ENCODE measurements around the gene RNPEP. TPM values are rescaled to one million over a fixed set of nuclear protein-coding genes. Genes with fewer than 3 reads are reported as not detected.
A peak's percentile ranks its signal among the peaks of the same experiment; 100 is the strongest.
"Not testable (repeated sequence)": the region's sequence is repeated elsewhere in the genome, so short reads cannot be mapped to it uniquely, and the experiment has no call there.

RNPEP gene
- total and polyA plus RNA-seq, 7 donors = 23.9 to 86.5 (median 38.5) TPM

- Histone ChIP-seq H3K9me3 (no peaks in the 10 kb centered on the region), H3K27me3 (no peaks in the 10 kb centered on the region), H3K4me1 (peaks cover 0 to 21% (median 15%) of the 10 kb centered on the region in 4 donors), H3K36me3 (peaks cover 10 to 36% (median 17%) of the 10 kb centered on the region in 4 donors), H3K4me3 (peak overlapping the region; percentile 75 to 92 (median 88)), H3K27ac (peak overlapping the region; percentile 85 to 92 (median 90))
- TF ChIP-seq POLR2AphosphoS5 (IDR thresholded peaks at IDR 0.05) (no peak), EP300 (IDR thresholded peaks at IDR 0.05) (no peak)
- TF ChIP-seq, protein P1, sequence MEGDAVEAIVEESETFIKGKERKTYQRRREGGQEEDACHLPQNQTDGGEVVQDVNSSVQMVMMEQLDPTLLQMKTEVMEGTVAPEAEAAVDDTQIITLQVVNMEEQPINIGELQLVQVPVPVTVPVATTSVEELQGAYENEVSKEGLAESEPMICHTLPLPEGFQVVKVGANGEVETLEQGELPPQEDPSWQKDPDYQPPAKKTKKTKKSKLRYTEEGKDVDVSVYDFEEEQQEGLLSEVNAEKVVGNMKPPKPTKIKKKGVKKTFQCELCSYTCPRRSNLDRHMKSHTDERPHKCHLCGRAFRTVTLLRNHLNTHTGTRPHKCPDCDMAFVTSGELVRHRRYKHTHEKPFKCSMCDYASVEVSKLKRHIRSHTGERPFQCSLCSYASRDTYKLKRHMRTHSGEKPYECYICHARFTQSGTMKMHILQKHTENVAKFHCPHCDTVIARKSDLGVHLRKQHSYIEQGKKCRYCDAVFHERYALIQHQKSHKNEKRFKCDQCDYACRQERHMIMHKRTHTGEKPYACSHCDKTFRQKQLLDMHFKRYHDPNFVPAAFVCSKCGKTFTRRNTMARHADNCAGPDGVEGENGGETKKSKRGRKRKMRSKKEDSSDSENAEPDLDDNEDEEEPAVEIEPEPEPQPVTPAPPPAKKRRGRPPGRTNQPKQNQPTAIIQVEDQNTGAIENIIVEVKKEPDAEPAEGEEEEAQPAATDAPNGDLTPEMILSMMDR (IDR thresholded peaks at IDR 0.05) = no peak
- WGBS, 2 donors = 1% methylated on average over 17 of the region's 17 CpGs
- intact Hi-C loops (cut with DNase I) = no loop called here
- DNase-seq = no peak
Measured at GRCh38 chr1:201955729-201956143, 26.7 kb upstream of the RNPEP start.

DNA sequence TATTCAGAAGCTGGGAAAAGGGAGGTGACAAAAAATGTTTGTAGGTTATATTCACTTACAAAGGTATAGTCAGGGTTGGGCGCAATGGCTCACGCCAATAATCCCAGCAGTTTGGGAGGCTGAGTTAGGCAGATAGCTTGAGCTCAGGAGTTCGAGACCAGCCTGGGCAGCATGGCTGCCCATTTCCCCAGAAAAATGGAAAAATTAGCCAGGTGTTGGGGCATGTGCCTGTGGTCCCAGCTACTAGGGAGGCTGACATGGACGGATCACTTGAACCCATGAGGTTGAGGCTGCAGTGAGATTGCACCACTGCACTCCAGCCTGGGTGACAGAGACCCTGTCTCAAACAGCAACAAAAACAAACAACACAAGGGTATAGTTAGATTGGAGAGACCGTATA lies 24.1 kb upstream of the RNPEP start:
- no peak for TF ChIP-seq POLR2AphosphoS5 (IDR thresholded peaks at IDR 0.05)
- TF ChIP-seq, protein P1 (IDR thresholded peaks at IDR 0.05) = no peak
- TF ChIP-seq POLR2A (IDR thresholded peaks at IDR 0.05) = no peak
- TF ChIP-seq EP300 (IDR thresholded peaks at IDR 0.05) = no peak
- intact Hi-C loops (cut with DNase I) = no loop called here
- H3K36me3 ChIP-seq = peaks cover 10 to 62% (median 34%) of the 10 kb centered on the region in 4 donors
- no peak overlapping the region for H3K27ac ChIP-seq
- peaks cover 0 to 21% (median 15%) of the 10 kb centered on the region in 4 donors for H3K4me1 ChIP-seq
- no peak for DNase-seq
- no peak overlapping the region for H3K4me3 ChIP-seq
- no peaks in the 10 kb centered on the region for H3K27me3 ChIP-seq
- no peaks in the 10 kb centered on the region for H3K9me3 ChIP-seq
- WGBS, 2 donors = 87% methylated on average over 5 of the region's 5 CpGs

DNA sequence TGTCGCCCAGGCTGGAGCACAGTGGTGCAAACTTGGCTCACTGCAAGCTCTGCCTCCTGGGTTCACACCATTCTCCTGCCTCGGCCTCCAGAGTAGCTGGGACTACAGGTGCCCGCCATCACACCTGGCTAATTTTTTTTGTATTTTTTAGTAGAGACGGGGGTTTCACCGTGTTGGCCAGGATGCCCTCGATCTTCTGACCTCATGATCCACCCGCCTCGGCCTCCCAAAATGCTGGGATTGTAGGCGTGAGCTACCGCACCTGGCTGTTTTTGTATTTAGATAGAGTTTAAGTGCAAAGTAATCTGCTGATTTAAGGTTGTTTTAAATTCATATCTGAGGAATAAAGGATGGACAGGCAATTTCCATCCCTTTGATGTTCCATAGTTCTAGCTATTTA lies 20.1 kb upstream of the RNPEP start:
- H3K9me3 ChIP-seq; intact Hi-C loops (cut with DNase I); H3K4me1 ChIP-seq; H3K27ac ChIP-seq; H3K27me3 ChIP-seq; H3K4me3 ChIP-seq; DNase-seq: not testable (repeated sequence)
- 91 to 96% methylated on average over 10 of the region's 10 CpGs for WGBS, 2 donors
- H3K36me3 ChIP-seq = peaks cover 10 to 97% (median 63%) of the 10 kb centered on the region in 4 donors

DNA sequence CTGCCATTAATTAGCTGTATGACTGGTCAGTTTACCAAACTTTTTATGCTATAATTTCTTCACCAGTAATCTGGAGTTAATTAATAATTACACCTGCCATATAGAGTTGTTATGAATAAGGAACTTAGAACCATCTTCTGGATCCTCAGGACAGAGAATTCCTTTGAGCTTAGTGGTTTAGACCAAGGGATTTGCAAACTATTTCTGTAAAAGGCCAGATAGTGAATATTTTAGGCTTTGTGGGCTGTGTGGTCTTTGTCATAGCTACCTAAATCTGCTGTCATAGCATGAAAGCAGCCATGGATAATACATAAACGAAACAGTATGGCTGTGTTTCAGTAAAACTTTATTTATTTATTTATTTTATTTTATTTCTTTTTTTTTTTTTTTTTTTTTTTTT lies 18.2 kb upstream of the RNPEP start:
- WGBS, 2 donors = 67 to 78% methylated on average over 1 of the region's 1 CpG
- DNase-seq = no peak
- H3K9me3 ChIP-seq = no peaks in the 10 kb centered on the region
- no peak overlapping the region for H3K27ac ChIP-seq
- TF ChIP-seq POLR2A (IDR thresholded peaks at IDR 0.05) (no peak), POLR2AphosphoS5 (IDR thresholded peaks at IDR 0.05) (no peak), EP300 (IDR thresholded peaks at IDR 0.05) (no peak)
- TF ChIP-seq, protein P1 (IDR thresholded peaks at IDR 0.05) = no peak
- H3K4me3 ChIP-seq = no peak overlapping the region
- no peaks in the 10 kb centered on the region for H3K27me3 ChIP-seq
- H3K4me1 ChIP-seq = no peaks in the 10 kb centered on the region
- intact Hi-C loops (cut with DNase I) = no loop called here
- H3K36me3 ChIP-seq = peaks cover 0 to 97% (median 54%) of the 10 kb centered on the region in 4 donors

DNA sequence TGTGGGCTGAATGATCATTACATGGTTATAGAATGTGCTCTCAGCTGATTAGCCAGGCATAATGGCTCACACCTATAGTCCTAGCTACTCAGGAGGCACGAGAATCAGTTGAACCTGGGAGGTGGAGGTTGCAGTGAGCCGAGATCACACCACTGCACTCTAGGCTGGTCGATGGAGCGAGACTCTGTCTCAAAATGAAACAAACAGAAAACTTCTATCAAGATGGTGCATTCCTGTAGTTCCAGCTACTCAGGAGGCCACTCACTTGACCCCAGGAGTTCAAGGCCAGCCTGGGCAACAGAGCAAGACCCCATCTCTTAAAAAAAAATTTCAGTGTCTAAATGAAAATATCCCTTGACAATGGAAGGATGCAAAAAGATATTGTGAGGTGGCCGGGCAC lies 16.3 kb upstream of the RNPEP start:
- TF ChIP-seq, protein P1 (IDR thresholded peaks at IDR 0.05) = no peak

More for the DNA sequence above, 16.3 kb upstream of the RNPEP start:
- Histone ChIP-seq H3K4me3 (no peak overlapping the region), H3K27me3 (no peaks in the 10 kb centered on the region), H3K4me1 (no peaks in the 10 kb centered on the region), H3K27ac (no peak overlapping the region), H3K36me3 (peaks cover 8 to 96% (median 51%) of the 10 kb centered on the region in 4 donors), H3K9me3 (no peaks in the 10 kb centered on the region)
- DNase-seq = no peak
- WGBS, 2 donors = 89 to 90% methylated on average over 5 of the region's 5 CpGs
- intact Hi-C loops (cut with DNase I) = no loop called here

Measured in sigmoid colon (tissue), 7 donors.